Tracheal epithelial cell (primary cell): Measurements from ENCODE around the gene NDUFV1. TPM values are rescaled to one million over a fixed set of nuclear protein-coding genes. Genes with fewer than 3 reads are reported as not detected.

ENCODE experiments used
- total RNA-seq: library from RNA; depleted of rRNA; stranded (reverse); fragments of >200 nt; gene quantifications from 2 replicates; pipeline ENCODE4 v1.2.1, GENCODE V29; 2014

NDUFV1 gene
- total RNA-seq = 162 and 236 TPM in 2 replicates

GRCh38 chr11:67606492-67607295, at the start of gene NDUFV1:
TSS of gene NDUFV1 (plus strand) at chr11:67606936. CDS start at chr11:67607005, 69 bp downstream.

GRCh38 chr11:67583247-67584204, 23.2 kb upstream of the NDUFV1 start, which contains the start of gene GSTP1:
TSS of gene GSTP1 (plus strand) at chr11:67583812. CDS start at chr11:67583844, 32 bp downstream.

GRCh38 chr11:67629386-67630227, 22.9 kb downstream of the NDUFV1 start, which contains the start of gene NUDT8:
TSS of gene NUDT8 (minus strand) at chr11:67629937. CDS start at chr11:67629911, 26 bp downstream.

GRCh38 chr11:67639438-67639859, 32.7 kb downstream of the NDUFV1 start, which contains the start of gene TBX10:
TSS of gene TBX10 (minus strand) at chr11:67639763. CDS start at chr11:67639472, 291 bp downstream.

Other genes starting within 250 kb of the NDUFV1 start
- gene CLCF1, start 233.3 kb upstream of the NDUFV1 start, total RNA-seq = 3.0 and 8.9 TPM in 2 replicates
- 8.7 TPM in 2 replicates for gene RAD9A, start 214.9 kb upstream of the NDUFV1 start, total RNA-seq
- gene PPP1CA, start 205.1 kb upstream of the NDUFV1 start, total RNA-seq = 206 and 244 TPM in 2 replicates
- gene TBC1D10C, start 202.9 kb upstream of the NDUFV1 start, total RNA-seq = not detected in 2 replicates
- gene CARNS1, start 191.3 kb upstream of the NDUFV1 start, total RNA-seq = 0.24 TPM in 1 of 2 replicates, not detected in the other
- gene RPS6KB2, start 178.4 kb upstream of the NDUFV1 start, total RNA-seq = 43.9 and 55.4 TPM in 2 replicates
- gene PTPRCAP, start 169.3 kb upstream of the NDUFV1 start, total RNA-seq = 0.24 TPM in 1 of 2 replicates, not detected in the other
- gene CORO1B, start 163.5 kb upstream of the NDUFV1 start, total RNA-seq = 140 and 158 TPM in 2 replicates
- not detected in 2 replicates for gene GPR152, start 154.2 kb upstream of the NDUFV1 start, total RNA-seq
- gene CABP4, start 151.6 kb upstream of the NDUFV1 start, total RNA-seq = under 0.01 TPM in 1 of 2 replicates, not detected in the other
- 20.9 and 37.6 TPM in 2 replicates for gene TMEM134, start 137.7 kb upstream of the NDUFV1 start, total RNA-seq
- gene AIP, start 123.9 kb upstream of the NDUFV1 start, total RNA-seq = 76.7 and 89.2 TPM in 2 replicates
- 29.2 and 33.3 TPM in 2 replicates for gene PITPNM1, start 101.6 kb upstream of the NDUFV1 start, total RNA-seq
- gene CDK2AP2, start 98.8 kb upstream of the NDUFV1 start, total RNA-seq = 17.1 and 18.5 TPM in 2 replicates
- not detected in 2 replicates for gene CABP2, start 83.5 kb upstream of the NDUFV1 start, total RNA-seq
- gene GSTP1, start 23.1 kb upstream of the NDUFV1 start, total RNA-seq = 3,881 and 7,825 TPM in 2 replicates
- gene NUDT8, start 23.0 kb downstream of the NDUFV1 start, total RNA-seq = 10.6 and 14.7 TPM in 2 replicates
- not detected in 2 replicates for gene TBX10, start 32.8 kb downstream of the NDUFV1 start, total RNA-seq
- gene ACY3, start 43.8 kb downstream of the NDUFV1 start, total RNA-seq = not detected in 2 replicates
- 25.1 and 57.3 TPM in 2 replicates for gene ALDH3B2, start 67.7 kb downstream of the NDUFV1 start, total RNA-seq